NCI-H748 (cell line): Measurements from ENCODE around the gene RBM26.

ENCODE experiments used
- DNase-seq: peaks from one replicate; lab custom pipeline; 2025; ENCODE audit not compliant: unreplicated experiment; lab: John Stamatoyannopoulos, UW

Gene RBM26, protein sequence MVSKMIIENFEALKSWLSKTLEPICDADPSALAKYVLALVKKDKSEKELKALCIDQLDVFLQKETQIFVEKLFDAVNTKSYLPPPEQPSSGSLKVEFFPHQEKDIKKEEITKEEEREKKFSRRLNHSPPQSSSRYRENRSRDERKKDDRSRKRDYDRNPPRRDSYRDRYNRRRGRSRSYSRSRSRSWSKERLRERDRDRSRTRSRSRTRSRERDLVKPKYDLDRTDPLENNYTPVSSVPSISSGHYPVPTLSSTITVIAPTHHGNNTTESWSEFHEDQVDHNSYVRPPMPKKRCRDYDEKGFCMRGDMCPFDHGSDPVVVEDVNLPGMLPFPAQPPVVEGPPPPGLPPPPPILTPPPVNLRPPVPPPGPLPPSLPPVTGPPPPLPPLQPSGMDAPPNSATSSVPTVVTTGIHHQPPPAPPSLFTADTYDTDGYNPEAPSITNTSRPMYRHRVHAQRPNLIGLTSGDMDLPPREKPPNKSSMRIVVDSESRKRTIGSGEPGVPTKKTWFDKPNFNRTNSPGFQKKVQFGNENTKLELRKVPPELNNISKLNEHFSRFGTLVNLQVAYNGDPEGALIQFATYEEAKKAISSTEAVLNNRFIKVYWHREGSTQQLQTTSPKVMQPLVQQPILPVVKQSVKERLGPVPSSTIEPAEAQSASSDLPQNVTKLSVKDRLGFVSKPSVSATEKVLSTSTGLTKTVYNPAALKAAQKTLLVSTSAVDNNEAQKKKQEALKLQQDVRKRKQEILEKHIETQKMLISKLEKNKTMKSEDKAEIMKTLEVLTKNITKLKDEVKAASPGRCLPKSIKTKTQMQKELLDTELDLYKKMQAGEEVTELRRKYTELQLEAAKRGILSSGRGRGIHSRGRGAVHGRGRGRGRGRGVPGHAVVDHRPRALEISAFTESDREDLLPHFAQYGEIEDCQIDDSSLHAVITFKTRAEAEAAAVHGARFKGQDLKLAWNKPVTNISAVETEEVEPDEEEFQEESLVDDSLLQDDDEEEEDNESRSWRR

DNA sequence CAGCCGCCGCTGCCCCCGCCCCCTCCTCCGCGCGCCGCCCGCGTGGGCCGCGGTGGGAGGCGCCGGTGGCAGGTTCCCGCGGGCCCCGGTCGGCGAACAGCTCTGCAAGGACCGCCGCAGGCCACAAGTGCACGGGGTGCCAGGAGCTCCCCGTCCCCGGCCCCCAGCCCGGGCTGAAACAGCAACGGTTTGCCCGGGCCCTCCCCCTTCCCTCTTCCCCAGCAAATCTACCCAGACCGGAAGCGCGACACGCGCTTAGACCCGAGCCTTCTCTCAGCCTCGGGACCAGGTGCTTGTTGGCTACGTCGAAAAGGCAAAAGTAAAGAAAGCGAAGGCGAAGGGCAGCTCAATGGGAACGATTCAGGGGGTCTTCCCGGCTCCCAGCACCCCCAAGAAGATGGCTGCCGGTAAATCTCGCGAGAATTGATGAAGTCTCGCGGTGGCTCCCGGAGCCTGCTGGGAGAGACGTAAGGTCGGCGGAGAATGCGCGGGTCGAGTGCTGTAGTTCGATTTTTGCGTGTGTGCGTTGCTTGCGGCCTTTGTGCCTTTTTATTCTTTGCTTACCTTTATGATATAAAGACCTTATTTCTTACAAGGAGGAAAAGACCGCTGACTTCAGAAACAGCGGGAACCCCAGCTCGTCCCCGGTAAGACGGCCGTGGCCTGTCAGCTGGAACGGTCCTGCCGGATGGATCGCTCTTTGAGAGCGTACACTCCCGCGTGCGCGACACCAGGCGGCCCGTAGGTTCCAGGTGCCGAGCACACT is at the start of gene RBM26:
TSS of gene RBM26 (minus strand) at position 425 of the 766 bp plus-strand sequence. CDS start 481 bp downstream, outside the sequence.
- peak; percentile 95 for DNase-seq

DNA sequence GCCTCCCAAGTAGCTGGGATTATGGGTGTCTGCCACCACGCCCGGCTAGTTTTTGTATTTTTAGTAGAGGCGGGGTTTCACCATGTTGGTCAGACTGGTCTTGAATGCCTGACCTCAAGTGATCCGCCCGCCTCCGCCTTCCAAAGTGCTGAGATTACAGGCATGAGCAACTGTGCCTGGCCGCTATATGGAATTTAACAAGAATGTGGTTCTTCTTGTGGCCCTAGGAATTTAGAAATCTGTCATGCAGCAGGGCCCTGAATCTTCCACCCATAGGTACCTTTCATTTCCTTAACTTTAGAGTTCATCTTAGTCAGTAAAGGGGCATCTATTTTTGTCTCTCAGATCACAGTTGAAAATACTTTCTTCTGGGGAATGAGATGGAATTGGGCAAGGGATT is 49.3 kb upstream of the RBM26 start:
- no peak for DNase-seq

DNA sequence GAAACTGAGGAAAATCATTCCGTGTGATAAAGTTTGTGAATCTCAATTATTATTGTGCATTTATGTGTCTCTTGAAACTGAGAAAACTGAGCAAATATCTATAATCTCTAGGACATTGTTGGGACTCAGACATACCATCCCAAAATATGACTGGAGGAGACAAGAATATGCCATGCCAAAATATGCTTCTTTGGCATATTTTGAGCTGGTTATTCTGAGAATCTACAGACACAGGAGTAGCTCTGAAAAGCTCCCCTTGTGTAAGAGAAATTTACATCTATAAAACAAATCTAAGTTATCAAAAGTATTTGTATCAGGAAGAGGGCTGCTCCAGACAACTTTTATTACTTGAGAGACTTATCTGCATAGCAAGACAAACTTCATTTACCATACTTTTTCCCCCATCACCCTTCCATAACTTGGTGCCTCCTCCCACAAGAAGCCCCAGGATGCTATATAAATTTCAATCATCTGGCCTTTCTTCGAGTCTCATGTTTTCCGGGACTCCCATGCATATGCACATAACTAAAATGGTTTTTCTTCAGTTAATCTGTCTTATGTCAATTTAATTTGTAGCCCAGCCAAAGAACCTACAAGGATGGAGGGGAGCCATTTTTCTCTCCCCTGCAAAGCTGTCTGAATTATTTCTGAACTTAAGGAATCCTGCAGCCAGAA is 46.3 kb upstream of the RBM26 start:
- DNase-seq, result no peak

DNA sequence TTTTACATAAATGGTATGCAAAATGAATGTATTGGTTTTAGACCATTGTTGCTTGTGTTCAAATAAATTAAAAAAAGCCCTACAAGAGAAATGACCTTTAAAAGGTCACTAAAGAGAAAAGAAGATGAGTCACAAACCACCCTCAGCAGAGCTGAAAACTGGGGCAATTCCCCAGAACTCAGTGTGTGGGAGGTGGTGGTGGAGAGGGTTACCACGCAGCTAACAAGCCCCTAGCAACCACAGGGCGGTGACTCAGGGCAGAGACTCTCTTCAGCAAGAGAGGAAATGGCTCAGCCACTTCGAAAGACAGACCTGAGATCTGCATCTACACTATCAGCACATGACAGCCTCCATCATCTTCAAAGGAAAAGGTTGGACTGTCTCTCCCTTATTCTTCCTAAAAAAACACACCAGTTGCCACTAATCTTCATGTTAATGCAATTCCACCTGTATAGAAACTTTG is 45.5 kb upstream of the RBM26 start:
- peak; percentile 18 for DNase-seq

DNA sequence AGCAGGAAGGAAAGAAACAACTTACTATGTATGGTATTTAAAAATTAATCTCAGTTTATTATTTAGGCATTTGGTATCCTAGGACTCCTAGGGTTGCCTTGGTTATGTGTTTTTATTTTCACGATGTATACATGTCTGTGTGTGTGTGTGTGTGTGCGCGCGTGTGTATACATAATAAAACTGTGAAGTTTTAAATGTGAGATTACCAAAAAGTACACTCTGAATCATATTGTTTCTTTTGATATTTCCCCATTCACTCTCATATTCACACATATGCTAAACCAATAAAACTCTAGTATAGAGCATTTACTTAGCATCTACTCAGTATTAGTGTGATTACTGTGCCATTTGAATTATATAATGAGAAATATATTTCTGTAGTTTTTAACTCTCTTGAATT is 44.1 kb upstream of the RBM26 start:
- DNase-seq, result no peak

DNA sequence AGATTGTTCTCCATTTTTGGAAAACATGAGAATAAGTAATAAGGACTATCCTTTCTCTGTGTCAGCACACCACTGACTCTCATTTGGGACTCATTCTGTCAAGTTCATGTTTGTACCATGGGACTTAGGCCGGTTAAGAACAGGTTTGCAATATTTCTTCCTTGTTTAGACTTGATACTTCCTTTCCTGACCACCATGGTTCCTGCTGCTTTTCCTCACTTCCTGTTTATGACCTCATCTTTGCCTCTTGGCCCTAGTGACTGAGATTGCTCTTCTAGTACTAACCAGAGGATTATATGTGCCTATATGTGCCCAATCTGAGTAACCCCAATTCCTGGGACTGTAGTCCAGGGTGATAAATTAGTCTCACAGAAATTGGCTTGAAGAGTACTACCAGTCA is 42.4 kb upstream of the RBM26 start:
- DNase-seq, result no peak

DNA sequence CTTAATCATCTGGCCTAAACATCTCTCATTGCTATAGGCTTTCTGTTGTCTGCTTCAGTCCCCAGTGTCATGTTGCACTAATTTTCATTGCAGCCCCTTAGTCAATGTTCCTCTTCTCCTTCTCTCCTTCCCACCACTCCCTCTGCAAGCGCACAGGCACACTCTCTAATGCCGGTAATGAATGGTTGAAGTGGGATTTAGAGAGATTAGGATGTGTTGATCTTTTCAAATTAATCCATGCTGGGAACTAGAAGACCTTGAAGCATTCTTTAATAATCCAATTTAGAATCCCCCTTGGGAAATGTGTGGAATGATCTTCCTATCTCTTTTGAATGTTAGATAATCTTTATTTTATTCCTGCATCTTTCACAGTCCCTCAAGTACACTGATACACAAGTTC is 41.7 kb upstream of the RBM26 start:
- no peak for DNase-seq

DNA sequence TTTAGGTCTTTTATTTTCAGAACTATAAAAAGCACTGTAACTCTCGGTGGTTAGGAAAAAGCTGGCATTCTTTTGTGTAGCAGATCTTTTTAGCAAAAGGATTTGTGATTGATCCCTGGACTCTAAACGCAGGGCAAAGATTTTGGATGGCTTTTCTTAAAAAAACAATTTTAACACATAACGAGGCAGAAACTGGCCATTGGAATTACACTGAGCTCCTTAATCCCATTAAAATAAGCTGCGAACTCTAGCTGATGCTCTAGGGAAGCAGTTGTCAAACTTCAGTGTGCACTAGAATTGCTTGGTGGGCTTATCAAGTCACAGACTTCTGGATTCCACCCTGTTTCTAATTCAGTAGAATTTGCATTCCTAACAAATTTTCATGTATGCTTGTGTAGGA is 41.1 kb upstream of the RBM26 start:
- no peak for DNase-seq

DNA sequence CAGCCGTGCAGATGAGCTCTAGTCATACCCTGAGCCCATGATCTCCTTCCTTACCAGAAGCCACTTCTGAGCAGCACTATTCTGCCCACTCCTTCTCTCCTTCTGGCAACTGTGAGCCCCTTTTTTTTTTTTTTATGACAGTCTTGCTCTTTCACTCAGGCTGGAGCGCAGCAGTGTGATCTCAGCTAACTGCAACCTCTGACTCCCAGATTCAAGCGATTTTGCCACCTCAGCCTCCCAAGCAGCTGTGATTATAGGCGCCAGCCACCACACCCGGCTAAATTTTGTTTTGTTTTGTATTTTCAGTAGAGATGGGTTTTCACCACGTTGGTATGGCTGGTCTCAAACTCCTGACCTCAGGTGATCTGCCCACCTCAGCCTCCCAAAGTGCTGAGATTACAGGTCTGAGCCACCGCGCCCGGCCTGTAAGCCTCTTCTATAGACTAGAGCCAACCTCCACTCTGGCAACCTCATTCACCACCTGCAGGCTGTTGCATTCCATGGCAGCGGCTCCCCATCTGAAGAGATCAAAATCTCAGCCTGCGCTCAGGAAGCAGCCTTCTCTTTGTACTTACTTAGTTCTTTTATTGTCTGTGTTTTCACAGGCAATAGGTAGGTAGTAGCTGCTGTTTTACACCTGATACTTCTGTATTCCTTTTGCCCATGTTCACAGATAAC is 40.1 kb upstream of the RBM26 start:
- DNase-seq, result no peak

DNA sequence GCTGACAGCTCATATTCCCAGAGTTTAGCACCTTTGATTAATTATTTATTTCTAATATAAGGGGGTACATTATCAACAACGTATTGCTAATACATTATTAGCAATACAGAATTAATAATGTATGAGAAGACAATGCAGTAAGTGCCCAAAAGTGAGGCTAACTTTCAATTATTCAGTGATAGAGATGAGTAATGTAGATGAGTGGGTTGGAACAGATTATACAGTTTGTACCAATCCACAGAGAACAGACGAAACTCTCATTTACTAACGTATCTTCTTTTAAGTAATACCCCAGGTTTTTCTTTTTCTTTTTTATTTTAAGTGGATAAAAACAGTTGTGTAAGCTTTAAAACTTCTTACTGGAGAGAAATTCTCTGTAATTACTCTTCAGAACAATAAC is 36.7 kb upstream of the RBM26 start:
- no peak for DNase-seq

DNA sequence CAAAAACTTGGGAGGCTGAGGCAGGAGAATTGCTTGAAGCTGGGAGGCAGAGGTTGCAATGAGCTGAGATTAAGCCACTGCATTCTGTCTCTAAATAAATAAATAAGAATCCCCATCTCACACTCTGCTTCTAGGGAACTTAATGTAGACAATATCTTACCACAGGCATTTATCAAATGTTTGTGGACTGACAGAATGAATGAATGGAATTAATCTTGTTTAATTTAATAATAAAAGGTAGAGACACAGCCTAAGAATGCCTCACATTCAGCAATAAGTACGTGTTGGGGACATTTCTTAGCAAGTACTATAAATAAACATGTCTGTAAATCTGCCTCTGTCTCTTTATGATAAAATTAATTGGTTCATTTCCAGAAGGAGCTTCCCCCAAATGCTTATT is 36.2 kb upstream of the RBM26 start:
- no peak for DNase-seq

DNA sequence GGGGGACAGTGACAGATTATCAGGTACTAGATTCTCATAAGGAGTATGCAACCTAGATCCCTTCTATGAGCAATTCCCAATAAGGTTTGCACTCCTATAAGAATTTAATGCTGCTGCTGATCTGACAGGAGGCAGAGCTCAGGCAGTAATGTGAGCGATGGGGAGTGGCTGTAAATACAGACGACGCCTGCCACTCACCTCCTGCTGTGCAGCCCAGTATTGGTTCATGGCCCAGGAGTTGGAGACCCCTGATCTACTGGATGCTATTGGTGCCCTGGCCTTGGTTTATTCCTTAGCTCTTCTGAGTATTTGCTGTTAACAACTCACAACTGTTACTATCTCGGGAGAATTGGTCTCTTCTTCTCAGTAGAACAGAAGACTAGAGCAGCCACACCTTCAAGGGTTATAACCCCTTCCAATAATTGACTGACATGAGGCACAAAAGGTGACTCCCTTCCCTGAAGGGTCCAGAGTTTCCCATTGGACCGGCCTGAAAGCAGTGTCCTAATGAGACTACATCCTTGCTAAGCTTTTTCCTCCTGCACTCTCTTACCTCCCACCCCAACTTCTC is 35.0 kb upstream of the RBM26 start:
- DNase-seq, result peak; percentile 20

DNA sequence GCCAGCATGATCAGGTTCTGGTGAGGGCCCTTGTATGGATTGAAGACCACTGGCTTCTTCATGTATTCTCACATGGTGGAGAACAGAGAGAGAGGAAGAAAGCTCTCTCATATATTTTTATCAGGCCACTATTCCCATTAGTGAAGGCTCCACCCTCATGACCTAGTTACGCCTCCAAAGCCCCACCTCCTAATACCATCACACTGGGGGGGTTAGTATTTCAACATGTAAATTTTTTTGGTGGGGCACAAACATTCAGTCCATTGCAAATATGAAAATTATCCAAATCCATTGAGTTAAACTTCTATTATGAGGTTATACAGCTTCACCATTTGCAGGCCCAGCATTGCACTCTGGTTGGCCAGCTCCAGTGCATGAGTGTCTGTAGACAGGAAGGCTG is 33.2 kb upstream of the RBM26 start:
- DNase-seq, result no peak

DNA sequence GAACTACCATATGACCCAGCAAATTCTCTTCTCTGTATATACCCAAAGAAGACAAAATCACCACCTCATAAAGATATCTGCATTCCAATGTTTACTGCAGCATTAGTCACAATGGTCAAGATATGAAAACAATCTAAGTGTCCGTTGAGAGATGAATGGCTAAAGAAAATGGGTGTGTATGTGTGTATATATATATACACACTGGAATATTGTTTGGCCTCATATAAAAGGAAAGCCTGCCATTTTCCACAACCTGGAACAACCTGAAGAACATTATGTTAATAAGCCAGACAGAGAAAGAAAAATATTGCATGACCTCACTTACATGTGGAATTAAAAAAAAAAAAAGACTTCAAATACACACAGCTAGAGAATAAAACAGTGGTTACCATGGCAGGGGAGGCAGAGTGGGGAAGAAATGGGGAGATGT is 29.5 kb upstream of the RBM26 start:
- DNase-seq, result no peak

DNA sequence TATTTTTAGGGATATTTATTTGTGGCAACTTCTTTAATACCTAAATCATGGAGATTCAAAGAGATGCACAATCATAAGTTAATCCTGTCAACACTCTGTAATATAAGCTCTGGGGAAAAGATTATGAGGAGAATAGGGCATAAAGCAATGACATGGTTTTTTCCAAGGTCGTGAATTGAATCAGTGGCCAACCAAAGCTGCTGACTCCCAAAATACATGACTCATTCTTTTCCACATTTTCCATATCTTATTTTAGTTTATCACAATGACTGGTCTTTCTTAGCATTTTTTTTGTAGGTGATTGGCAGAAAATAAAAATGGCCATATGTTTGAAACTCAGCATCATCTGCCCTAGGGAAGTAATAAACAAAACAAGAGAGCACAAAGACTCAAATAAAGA is 28.5 kb upstream of the RBM26 start:
- no peak for DNase-seq

DNA sequence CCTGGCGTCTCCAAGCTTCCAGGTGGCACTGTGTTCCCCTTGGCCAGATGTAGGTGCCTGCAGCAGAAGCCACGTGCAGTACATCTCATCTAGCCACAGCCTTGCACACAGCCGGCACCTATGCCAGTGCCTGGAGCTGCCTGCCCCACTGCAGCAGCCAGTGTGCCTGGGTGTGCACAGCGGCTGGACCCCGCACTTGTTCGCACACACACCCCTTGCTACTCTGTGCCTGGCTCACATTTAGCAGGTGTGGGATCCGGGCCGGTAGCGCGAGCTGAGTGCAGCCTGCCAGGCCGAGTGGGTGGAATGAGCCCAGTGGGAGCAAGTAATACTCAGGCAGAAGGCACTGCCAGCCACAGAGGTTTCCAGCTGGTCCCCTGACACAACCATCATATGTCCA is 26.9 kb upstream of the RBM26 start:
- no peak for DNase-seq

DNA sequence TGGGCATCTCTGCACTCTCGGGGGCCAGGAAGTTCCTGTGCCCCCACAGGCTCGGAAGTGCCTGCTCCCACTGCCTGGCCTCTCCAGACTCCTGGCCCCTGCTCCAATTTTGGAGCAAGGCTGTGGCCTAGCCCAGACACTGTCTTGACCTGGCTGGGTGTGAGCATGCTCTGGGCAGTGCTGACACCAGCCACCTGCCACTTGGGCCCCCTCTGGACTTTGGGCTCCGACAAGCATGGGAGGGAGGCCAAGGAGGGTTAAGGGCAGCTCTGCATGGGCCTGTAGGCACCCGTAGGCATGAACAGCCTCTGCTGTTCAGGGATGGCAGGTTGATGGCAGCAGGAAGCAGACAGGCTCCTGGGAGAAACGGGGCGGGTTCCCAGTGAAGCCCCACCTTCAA is 26.0 kb upstream of the RBM26 start:
- no peak for DNase-seq

DNA sequence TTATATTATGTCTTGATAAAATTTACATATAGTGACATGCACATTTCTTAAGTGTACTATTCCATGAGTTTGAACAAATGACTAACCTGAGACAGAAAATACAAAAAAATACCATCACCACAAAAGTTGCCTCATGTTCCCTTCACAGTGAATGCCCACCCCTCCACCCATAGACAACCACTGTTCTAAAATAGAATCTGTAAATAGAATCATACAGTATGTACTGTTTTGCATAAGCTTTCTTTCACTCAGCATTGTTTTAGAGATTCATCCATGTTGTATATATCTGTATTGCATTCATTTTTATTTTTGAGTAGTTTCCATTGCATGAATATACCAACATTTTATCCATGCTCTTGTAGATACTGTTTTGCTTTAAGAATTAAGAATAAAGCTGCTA is 23.3 kb upstream of the RBM26 start:
- DNase-seq, result no peak

DNA sequence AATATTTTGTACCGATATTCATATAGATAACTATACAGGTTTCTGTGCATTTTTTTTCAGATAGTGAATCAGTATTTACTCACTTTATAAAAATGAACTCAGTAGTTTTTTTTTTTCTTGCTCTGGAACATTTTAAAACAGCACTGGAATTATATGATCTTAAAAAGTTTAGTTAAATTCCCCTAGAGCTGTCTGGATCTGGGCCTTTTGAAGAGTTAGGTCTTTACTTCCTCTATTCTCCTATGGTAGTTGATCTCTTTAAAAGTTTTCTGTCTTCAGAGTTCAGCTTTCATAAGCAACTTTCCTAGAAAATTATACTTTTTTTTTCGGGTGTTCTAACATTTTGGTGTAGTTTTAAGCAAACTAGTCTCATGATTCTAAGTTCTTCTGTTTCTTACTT is 21.8 kb upstream of the RBM26 start:
- DNase-seq, result no peak

DNA sequence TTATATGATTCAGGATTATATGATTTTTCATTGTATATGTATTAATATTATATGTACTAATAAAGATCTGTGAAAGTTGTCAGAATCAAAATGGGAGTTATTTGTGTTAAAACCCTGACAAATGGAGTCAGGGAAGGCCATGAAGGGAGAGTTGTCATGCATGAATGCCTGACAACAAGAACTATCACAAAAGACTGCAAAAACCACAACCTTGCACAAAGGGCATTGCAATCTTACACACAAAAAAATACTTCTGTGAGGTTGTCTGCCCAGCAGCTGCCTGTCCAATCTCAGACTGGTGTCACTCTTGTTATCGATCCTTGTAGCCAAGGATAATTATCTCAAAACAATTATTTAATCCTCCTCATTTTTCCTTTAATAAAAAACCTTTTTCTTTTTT is 21.2 kb upstream of the RBM26 start:
- DNase-seq, result no peak
